Measurements from ENCODE around the gene KCNK15.

GRCh38 chr20:44717986-44718385 is 27.7 kb upstream of the KCNK15 start:
- TF ChIP-seq CTCF (IDR thresholded peaks at IDR 0.05) (no peak), POLR2A (IDR thresholded peaks at IDR 0.05) (no peak)
